K562 (cell line): Measurements from ENCODE around the gene MVB12B. TPM values are rescaled to one million over a fixed set of nuclear protein-coding genes. Genes with fewer than 3 reads are reported as not detected.

Experiments used
- RAD21 ChIP-seq, 2 experiments: fragments of 250-450 bp in 1 of 2; fragments of 450-650 bp in 1 of 2; sonication (Bioruptor Pico) in 1 of 2; formaldehyde crosslinking in 1 of 2; IDR thresholded peaks in 1 of 2; conservative IDR thresholded peaks in 1 of 2; 2 replicates each; pipeline versions ENCODE4 v1.4.0 to v1.8.0; 2020 to 2022; ENCODE audit warnings: mild to moderate bottlenecking in 2 of 2, moderate library complexity in 1 of 2
- REST ChIP-seq, 2 experiments: fragments of 450-650 bp; formaldehyde crosslinking in 1 of 2; IDR thresholded peaks; 2 replicates each; pipeline versions ENCODE4 v1.4.0 to v1.6.1; 2014 to 2020; ENCODE audit warnings: mild to moderate bottlenecking in 2 of 2, borderline replicate concordance in 1 of 2, low read depth in 1 of 2
- TEAD1 ChIP-seq, 2 experiments: fragments of 450-650 bp in 1 of 2; sonication (generic) in 1 of 2; formaldehyde crosslinking; IDR thresholded peaks; 2 replicates each; pipeline versions ENCODE4 v1.4.0 to v1.8.0; 2020 to 2022; ENCODE audit warnings: mild to moderate bottlenecking in 2 of 2, missing genetic modification reagents in 1 of 2
- ZNF134 ChIP-seq: fragments of 250-450 bp; sonication (Bioruptor Pico); conservative IDR thresholded peaks from 2 replicates; pipeline ENCODE4 v1.4.0; 2020
- polyA plus RNA-seq, 8 experiments: library from polyadenylated mRNA; depleted of rRNA in 4 of 8; stranded (reverse) in 5 of 8; unstranded in 3 of 8; fragments of >200 nt; fragmentation: Nextera tagmentation in 2 of 8; fragmentation: Illumina TruSeq in 1 of 8; extraction: Ambion mirVana in 2 of 8; extraction: Trizol in 1 of 8; gene quantifications; 2 replicates each; pipeline versions ENCODE4 v1.2.1 to v1.2.3, GENCODE V29; 2011 to 2014; ENCODE audit warnings: inconsistent platforms in 1 of 8, missing spikeins in 1 of 8
- total RNA-seq, 7 experiments: library from RNA; depleted of rRNA in 6 of 7; stranded (reverse); fragments of >200 nt in 6 of 7; fragmentation: Illumina TruSeq in 2 of 7; extraction: Trizol in 2 of 7; gene quantifications; 2 replicates each; pipeline versions ENCODE4 v1.2.1 to v1.2.3, GENCODE V29; 2011 to 2021; ENCODE audit warnings: low replicate concordance in 1 of 7

The MVB12B gene
- total and polyA plus RNA-seq, 9 of the 15 experiments (the other 6 are each of a cell fraction or from before 2014, with no cell fraction given) = not detected

GRCh38 chr9:126398403-126399058 is 71.9 kb downstream of the MVB12B start (continued):
- TF ChIP-seq REST (IDR thresholded peaks at IDR 0.05; ENCODE audit: borderline replicate concordance) (peak; percentile 70), REST (CRISPR knock-in tag; IDR thresholded peaks at IDR 0.05; ENCODE audit: low read depth) (no peak), ZNF134 (CRISPR knock-in tag) (no peak), RAD21 (CRISPR knock-in tag; conservative IDR thresholded peaks at IDR 0.05 in 1 of 2, IDR thresholded peaks at IDR 0.05 in 1 of 2) (peak; percentile 77 to 90), TEAD1 (CRISPR knock-in tag; IDR thresholded peaks at IDR 0.05) (peak in 1 of 2 experiments; percentile 75; a peak in 1 of 4 replicates)
- TF ChIP-seq, all 486 proteins: peak for 18
